ENCODE results near the gene DPYSL4.

DPYSL4 gene

GRCh38 chr10:132145521-132146185 lies 41.1 kb upstream of the DPYSL4 start:
- Histone ChIP-seq H3K27ac (ENCODE audit: low read depth, low read length) (no peak overlapping the region), H3K4me3 (ENCODE audit: low read length) (no peak overlapping the region), H3K4me1 (ENCODE audit: control insufficient read depth, low read length) (no peaks in the 10 kb centered on the region), H3K79me2 (ENCODE audit: control insufficient read depth, low read length) (no peaks in the 10 kb centered on the region), H4K20me1 (ENCODE audit: control insufficient read depth, insufficient read depth, low read depth, low read length) (no peaks in the 10 kb centered on the region), H3K27me3 (ENCODE audit: control insufficient read depth, low read length) (no peaks in the 10 kb centered on the region), H3K9me3 (ENCODE audit: control insufficient read depth, insufficient read depth, low read length) (no peaks in the 10 kb centered on the region), H3K4me2 (ENCODE audit: low read length) (no peak overlapping the region), H3K9me2 (replicated peaks; ENCODE audit: control insufficient read depth, low read length) (no peaks in the 10 kb centered on the region), H3F3A (ENCODE audit: control insufficient read depth, insufficient read depth) (no peaks in the 10 kb centered on the region), H3K36me3 (ENCODE audit: control insufficient read depth, low read length) (no peaks in the 10 kb centered on the region)
- TF ChIP-seq EZH2phosphoT487 (IDR thresholded peaks at IDR 0.05; ENCODE audit: borderline replicate concordance, low read length), result no peak
- TF ChIP-seq CTCF (IDR thresholded peaks at IDR 0.05; ENCODE audit: low read depth, low read length, poor library complexity, severe bottlenecking), result no peak

- Histone ChIP-seq H3K4me1 (ENCODE audit: control insufficient read depth, low read length) (no peaks in the 10 kb centered on the region), H4K20me1 (ENCODE audit: control insufficient read depth, insufficient read depth, low read depth, low read length) (no peaks in the 10 kb centered on the region), H3K9me3 (ENCODE audit: control insufficient read depth, insufficient read depth, low read length) (no peaks in the 10 kb centered on the region), H3K27ac (ENCODE audit: low read depth, low read length) (no peak overlapping the region), H3K27me3 (ENCODE audit: control insufficient read depth, low read length) (no peaks in the 10 kb centered on the region), H3F3A (ENCODE audit: control insufficient read depth, insufficient read depth) (no peaks in the 10 kb centered on the region), H3K4me2 (ENCODE audit: low read length) (no peak overlapping the region), H3K36me3 (ENCODE audit: control insufficient read depth, low read length) (no peaks in the 10 kb centered on the region), H3K4me3 (ENCODE audit: low read length) (no peak overlapping the region), H3K79me2 (ENCODE audit: control insufficient read depth, low read length) (no peaks in the 10 kb centered on the region), H3K9me2 (replicated peaks; ENCODE audit: control insufficient read depth, low read length) (no peaks in the 10 kb centered on the region)
- TF ChIP-seq CTCF (IDR thresholded peaks at IDR 0.05; ENCODE audit: low read depth, low read length, poor library complexity, severe bottlenecking) (no peak), EZH2phosphoT487 (IDR thresholded peaks at IDR 0.05; ENCODE audit: borderline replicate concordance, low read length) (no peak)
These were observed 40.5 kb upstream of the DPYSL4 start for GRCh38 chr10:132146271-132146671.

- Histone ChIP-seq H3K27ac (ENCODE audit: low read depth, low read length) (no peak overlapping the region), H3K9me2 (replicated peaks; ENCODE audit: control insufficient read depth, low read length) (no peaks in the 10 kb centered on the region), H3K4me2 (ENCODE audit: low read length) (no peak overlapping the region), H3K36me3 (ENCODE audit: control insufficient read depth, low read length) (no peaks in the 10 kb centered on the region), H4K20me1 (ENCODE audit: control insufficient read depth, insufficient read depth, low read depth, low read length) (no peaks in the 10 kb centered on the region), H3K4me1 (ENCODE audit: control insufficient read depth, low read length) (no peaks in the 10 kb centered on the region), H3K4me3 (ENCODE audit: low read length) (no peak overlapping the region), H3F3A (ENCODE audit: control insufficient read depth, insufficient read depth) (no peaks in the 10 kb centered on the region), H3K9me3 (ENCODE audit: control insufficient read depth, insufficient read depth, low read length) (no peaks in the 10 kb centered on the region), H3K27me3 (ENCODE audit: control insufficient read depth, low read length) (no peaks in the 10 kb centered on the region), H3K79me2 (ENCODE audit: control insufficient read depth, low read length) (no peaks in the 10 kb centered on the region)
- TF ChIP-seq CTCF (IDR thresholded peaks at IDR 0.05; ENCODE audit: low read depth, low read length, poor library complexity, severe bottlenecking) (no peak), EZH2phosphoT487 (IDR thresholded peaks at IDR 0.05; ENCODE audit: borderline replicate concordance, low read length) (no peak)
These were observed 39.5 kb upstream of the DPYSL4 start for GRCh38 chr10:132146941-132147915.
